ENCODE measurements around the gene USP33. TPM values are rescaled to one million over a fixed set of nuclear protein-coding genes. Genes with fewer than 3 reads are reported as not detected.

Gene USP33
- total RNA-seq, 1 experiment from 2014 or later, result 103 TPM

DNA sequence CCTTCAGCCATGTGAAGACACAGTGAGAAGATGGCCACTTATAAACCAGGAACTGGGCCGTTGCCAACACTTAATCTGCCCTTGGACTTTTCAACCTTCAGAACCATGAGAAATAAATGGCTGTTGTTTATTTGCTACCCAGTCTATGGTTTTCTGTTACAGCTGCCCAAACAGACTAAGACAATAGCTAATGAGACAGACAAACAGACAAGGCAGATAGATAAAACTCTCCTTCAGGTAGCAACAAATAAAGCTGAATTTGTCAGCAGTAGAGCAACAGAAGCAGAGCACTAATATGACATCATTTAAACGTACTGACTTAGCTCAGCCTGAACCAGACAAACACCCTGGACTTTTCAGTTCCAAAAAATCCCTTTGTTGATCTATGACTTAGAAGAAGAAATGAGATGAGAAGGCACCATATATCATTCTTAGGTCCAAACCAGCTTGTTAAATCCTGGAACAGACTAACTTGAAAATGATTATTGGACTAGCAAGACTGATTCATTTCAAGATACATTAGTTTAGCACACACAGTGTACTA lies 104.1 kb downstream of the USP33 start:
- ChIA-PET POLR2A (ENCODE audit: low non-redundant PET) (no interaction called here), CTCF (no interaction called here)
- peaks cover 9% of the 10 kb centered on the region for H3K9me3 ChIP-seq (ENCODE audit: low read depth, low read length, poor library complexity, severe bottlenecking)
- H3K4me3 ChIP-seq (ENCODE audit: low read depth, low read length, poor library complexity, severe bottlenecking), result no peak overlapping the region
- intact Hi-C loops (cut with micrococcal nuclease; ENCODE audit: unreplicated experiment), result no loop called here
- peaks cover 3% of the 10 kb centered on the region for H3K36me3 ChIP-seq (ENCODE audit: insufficient read depth, low read length, poor library complexity, severe bottlenecking)
- H3K27me3 ChIP-seq (replicated peaks; ENCODE audit: insufficient read depth, low read depth, low read length, poor library complexity), result no peaks in the 10 kb centered on the region
- H3K27ac ChIP-seq (ENCODE audit: low read depth, low read length, poor library complexity, severe bottlenecking), result no peak overlapping the region
- BruUV-seq (replicated peaks), result no TSS peak
- no peak for TF ChIP-seq EZH2 (IDR thresholded peaks at IDR 0.05; ENCODE audit: borderline replicate concordance, low read depth, low read length, poor library complexity, severe bottlenecking)
- TF ChIP-seq, protein P1, sequence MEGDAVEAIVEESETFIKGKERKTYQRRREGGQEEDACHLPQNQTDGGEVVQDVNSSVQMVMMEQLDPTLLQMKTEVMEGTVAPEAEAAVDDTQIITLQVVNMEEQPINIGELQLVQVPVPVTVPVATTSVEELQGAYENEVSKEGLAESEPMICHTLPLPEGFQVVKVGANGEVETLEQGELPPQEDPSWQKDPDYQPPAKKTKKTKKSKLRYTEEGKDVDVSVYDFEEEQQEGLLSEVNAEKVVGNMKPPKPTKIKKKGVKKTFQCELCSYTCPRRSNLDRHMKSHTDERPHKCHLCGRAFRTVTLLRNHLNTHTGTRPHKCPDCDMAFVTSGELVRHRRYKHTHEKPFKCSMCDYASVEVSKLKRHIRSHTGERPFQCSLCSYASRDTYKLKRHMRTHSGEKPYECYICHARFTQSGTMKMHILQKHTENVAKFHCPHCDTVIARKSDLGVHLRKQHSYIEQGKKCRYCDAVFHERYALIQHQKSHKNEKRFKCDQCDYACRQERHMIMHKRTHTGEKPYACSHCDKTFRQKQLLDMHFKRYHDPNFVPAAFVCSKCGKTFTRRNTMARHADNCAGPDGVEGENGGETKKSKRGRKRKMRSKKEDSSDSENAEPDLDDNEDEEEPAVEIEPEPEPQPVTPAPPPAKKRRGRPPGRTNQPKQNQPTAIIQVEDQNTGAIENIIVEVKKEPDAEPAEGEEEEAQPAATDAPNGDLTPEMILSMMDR (conservative IDR thresholded peaks at IDR 0.05; ENCODE audit: low read depth, low read length), result no peak
- DNase-seq (ENCODE audit: low spot score), result no peak
- H3K4me1 ChIP-seq (ENCODE audit: insufficient read depth, low read length, poor library complexity, severe bottlenecking), result peaks cover 9% of the 10 kb centered on the region

GRCh38 chr1:77652970-77653516 lies 106.6 kb downstream of the USP33 start:
- Histone ChIP-seq H3K9me3 (ENCODE audit: low read depth, low read length, poor library complexity, severe bottlenecking) (peaks cover 33% of the 10 kb centered on the region), H3K36me3 (ENCODE audit: insufficient read depth, low read length, poor library complexity, severe bottlenecking) (peaks cover 10% of the 10 kb centered on the region), H3K4me3 (ENCODE audit: low read depth, low read length, poor library complexity, severe bottlenecking) (no peak overlapping the region), H3K27ac (ENCODE audit: low read depth, low read length, poor library complexity, severe bottlenecking) (no peak overlapping the region), H3K27me3 (replicated peaks; ENCODE audit: insufficient read depth, low read depth, low read length, poor library complexity) (no peaks in the 10 kb centered on the region), H3K4me1 (ENCODE audit: insufficient read depth, low read length, poor library complexity, severe bottlenecking) (peaks cover 9% of the 10 kb centered on the region)
- CTCF ChIA-PET, result no interaction called here
- TF ChIP-seq, protein P1 (conservative IDR thresholded peaks at IDR 0.05; ENCODE audit: low read depth, low read length), result no peak
- no peak for TF ChIP-seq EZH2 (IDR thresholded peaks at IDR 0.05; ENCODE audit: borderline replicate concordance, low read depth, low read length, poor library complexity, severe bottlenecking)
- POLR2A ChIA-PET (ENCODE audit: low non-redundant PET), result no interaction called here
- BruUV-seq (replicated peaks), result no TSS peak
- intact Hi-C loops (cut with micrococcal nuclease; ENCODE audit: unreplicated experiment), result no loop called here
- no peak for DNase-seq (ENCODE audit: low spot score)

- Histone ChIP-seq H3K4me3 (ENCODE audit: low read depth, low read length, poor library complexity, severe bottlenecking) (no peak overlapping the region), H3K36me3 (ENCODE audit: insufficient read depth, low read length, poor library complexity, severe bottlenecking) (peaks cover 10% of the 10 kb centered on the region), H3K9me3 (ENCODE audit: low read depth, low read length, poor library complexity, severe bottlenecking) (peaks cover 34% of the 10 kb centered on the region), H3K27me3 (replicated peaks; ENCODE audit: insufficient read depth, low read depth, low read length, poor library complexity) (no peaks in the 10 kb centered on the region), H3K4me1 (ENCODE audit: insufficient read depth, low read length, poor library complexity, severe bottlenecking) (peaks cover 9% of the 10 kb centered on the region), H3K27ac (ENCODE audit: low read depth, low read length, poor library complexity, severe bottlenecking) (no peak overlapping the region)
- POLR2A ChIA-PET (ENCODE audit: low non-redundant PET), result no interaction called here
- no TSS peak for BruUV-seq (replicated peaks)
- intact Hi-C loops (cut with micrococcal nuclease; ENCODE audit: unreplicated experiment), result no loop called here
- CTCF ChIA-PET, result no interaction called here
- no peak for DNase-seq (ENCODE audit: low spot score)
- TF ChIP-seq, protein P1 (conservative IDR thresholded peaks at IDR 0.05; ENCODE audit: low read depth, low read length), result no peak
- TF ChIP-seq EZH2 (IDR thresholded peaks at IDR 0.05; ENCODE audit: borderline replicate concordance, low read depth, low read length, poor library complexity, severe bottlenecking), result no peak
Observed at GRCh38 chr1:77652268-77652667, 107.4 kb downstream of the USP33 start.

Measured in A673 (cell line).